Endometrial microvascular endothelial cells (primary cell): Measurements from ENCODE around the gene DLG2. TPM values are rescaled to one million over a fixed set of nuclear protein-coding genes. Genes with fewer than 3 reads are reported as not detected.
"Not testable (repeated sequence)": the region's sequence is repeated elsewhere in the genome, so short reads cannot be mapped to it uniquely, and the experiment has no call there.

Source experiments
- in situ Hi-C: cut with HindIII; loops from 2 replicates; pipeline ENCODE4 v1.10.0; 2017; ENCODE audit warnings: low sequenced_read_pairs, low pct_unique_long_range_greater_than_20kb; ENCODE audit errors: inconsistent ontology term
- total RNA-seq: library from RNA; depleted of rRNA; stranded (reverse); fragments of >200 nt; gene quantifications from one replicate; pipeline ENCODE4 v1.2.3, GENCODE V29; 2015; ENCODE audit errors: inconsistent ontology term

DLG2 gene
- total RNA-seq, 1 donor from 2014 or later, result not detected

- in situ Hi-C loops, result no loop called here
Observed at GRCh38 chr11:85391141-85391540, 236.0 kb downstream of the DLG2 start.

DNA sequence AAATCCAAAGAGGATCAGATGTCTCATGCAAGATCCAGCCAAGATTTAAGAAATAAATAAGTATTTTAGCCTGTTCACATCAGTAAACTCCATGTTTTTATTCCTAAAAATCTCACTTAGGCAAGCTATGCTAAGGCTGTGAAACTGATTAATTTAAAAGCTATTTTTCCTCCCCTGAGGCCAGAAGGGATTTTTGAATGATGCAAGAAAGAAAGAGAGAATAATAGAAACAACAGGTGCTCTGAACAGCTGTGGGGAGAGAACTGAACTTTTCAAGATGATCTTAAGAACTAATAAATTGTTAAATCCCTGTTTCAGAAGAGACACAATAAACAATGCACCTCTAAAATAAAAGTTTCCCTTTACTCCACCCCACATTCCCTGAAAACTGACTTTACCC lies 241.6 kb downstream of the DLG2 start:
- in situ Hi-C loops, result no loop called here

- in situ Hi-C loops, result no loop called here
Observed at GRCh38 chr11:85385111-85385510, 242.0 kb downstream of the DLG2 start.

GRCh38 chr11:85379066-85379465 lies 248.1 kb downstream of the DLG2 start:
- in situ Hi-C loops, result no loop called here

DNA sequence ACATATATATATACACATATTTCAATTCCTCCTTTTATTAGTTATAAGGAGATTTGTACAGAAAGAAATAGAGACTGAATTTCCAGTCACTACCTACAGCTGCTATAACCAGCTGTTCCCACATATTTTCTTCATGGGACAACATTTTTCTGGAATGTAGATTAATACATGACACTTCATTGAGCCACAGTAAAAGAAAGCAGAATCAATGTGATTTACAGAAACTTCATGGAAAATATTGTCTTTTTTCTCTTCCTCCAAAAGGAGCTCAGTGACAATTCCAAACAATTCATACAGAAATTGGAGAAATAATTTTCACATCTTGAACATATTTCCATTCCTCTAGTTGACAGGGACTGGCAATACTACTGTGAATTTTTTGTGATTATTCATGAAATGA lies 249.2 kb downstream of the DLG2 start:
- in situ Hi-C loops, result no loop called here

DNA sequence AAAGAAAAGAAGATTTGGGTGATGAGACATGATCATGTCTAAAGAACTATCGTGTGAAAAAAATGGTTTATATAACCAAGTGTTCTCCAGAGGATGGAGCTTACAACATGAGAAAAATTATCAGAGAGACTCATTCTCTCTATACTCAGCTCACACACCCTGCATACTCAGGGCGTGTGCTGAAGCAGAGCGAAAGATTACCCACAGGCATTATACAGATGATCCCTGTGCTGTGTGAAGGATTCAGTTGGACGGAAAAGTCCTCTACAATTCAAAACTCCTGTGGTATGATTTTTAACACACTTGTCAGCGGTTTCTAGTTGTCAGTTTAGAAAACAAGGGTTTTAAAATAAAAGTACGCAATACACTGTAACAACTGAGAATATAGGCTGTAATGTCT lies 267.3 kb downstream of the DLG2 start:
- in situ Hi-C loops, result no loop called here

- in situ Hi-C loops, result no loop called here
Observed at GRCh38 chr11:85355921-85356320, 271.2 kb downstream of the DLG2 start.

DNA sequence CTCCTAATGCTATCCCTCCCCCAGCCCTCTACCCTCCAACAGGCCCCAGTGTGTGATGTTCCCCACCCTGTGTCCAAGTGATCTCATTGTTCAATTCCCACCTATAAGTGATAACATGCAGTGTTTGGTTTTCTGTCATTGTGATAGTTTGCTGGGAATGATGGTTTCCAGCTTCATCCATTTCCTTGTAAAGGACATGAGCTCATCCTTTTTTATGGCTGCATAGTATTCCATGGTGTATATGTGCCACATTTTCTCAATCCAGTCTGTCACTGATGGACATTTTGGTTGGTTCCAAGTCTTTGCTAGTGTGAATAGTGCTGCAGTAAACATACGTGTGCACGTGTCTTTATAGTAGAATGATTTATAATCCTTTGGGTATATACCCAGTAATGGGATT lies 277.6 kb downstream of the DLG2 start:
- in situ Hi-C loops, result not testable (repeated sequence)

GRCh38 chr11:85348945-85349344 lies 278.2 kb downstream of the DLG2 start:
- in situ Hi-C loops, result no loop called here

GRCh38 chr11:85347291-85347690 lies 279.9 kb downstream of the DLG2 start:
- in situ Hi-C loops, result no loop called here

DNA sequence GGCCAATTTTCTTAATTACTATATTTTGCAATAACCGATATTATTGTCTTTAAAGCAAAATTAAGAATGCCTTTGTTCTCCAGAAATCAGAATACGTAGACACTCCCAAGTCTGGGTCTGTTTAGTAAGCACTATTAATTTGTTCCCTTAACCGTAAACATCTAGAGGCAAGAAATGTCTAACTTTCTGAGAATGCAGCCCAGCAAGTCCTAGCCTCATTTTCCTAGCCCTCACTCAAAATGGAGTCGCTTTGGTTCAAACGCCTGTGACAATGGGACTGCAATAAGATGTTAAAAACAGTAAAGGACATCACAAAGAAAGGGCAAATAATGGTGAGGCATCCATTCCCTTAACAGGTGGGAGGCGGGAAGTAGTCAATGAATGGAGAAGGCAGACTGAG lies 280.7 kb downstream of the DLG2 start:
- in situ Hi-C loops, result no loop called here

DNA sequence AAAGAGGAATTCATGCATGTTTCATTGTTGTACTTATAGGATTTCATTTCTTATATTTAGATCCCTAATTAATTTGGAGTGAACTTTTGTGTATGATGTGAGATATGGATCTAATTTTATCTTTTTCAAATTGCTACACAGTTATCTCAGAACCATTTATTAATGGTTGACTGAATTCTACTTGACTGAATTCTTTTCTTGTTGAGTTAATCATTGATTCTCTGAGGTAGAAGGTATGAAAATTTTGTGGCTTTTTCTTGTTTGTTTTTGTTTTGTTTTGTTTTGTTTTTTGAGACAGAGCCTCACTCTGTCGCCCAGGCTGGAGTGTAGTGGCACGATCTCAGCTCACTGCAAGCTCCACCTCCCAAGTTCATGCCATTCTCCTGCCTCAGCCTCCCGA lies 286.3 kb downstream of the DLG2 start:
- in situ Hi-C loops, result not testable (repeated sequence)

GRCh38 chr11:85318573-85318972 lies 308.6 kb downstream of the DLG2 start:
- in situ Hi-C loops, result no loop called here

DNA sequence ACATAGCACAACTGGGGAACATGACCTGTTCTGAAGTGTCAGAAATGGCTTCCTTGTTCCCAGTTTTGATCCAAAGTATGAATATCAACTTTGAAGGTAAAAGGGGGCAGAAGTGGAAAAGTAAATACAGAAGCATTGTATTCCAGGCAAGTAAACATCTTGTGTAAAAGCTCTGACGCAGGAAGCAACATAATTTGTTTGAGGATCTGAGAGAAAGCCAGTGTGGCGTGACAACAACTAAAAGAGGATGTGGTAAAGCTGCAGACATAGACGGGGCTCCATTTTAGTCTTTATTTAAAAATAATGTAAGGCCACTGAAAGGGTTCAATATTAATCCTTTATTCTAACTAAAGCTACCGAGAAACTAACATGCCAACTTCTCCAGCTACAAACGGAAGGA lies 310.2 kb downstream of the DLG2 start:
- in situ Hi-C loops, result no loop called here

- in situ Hi-C loops, result no loop called here
Observed at GRCh38 chr11:85313741-85314140, 313.4 kb downstream of the DLG2 start.

DNA sequence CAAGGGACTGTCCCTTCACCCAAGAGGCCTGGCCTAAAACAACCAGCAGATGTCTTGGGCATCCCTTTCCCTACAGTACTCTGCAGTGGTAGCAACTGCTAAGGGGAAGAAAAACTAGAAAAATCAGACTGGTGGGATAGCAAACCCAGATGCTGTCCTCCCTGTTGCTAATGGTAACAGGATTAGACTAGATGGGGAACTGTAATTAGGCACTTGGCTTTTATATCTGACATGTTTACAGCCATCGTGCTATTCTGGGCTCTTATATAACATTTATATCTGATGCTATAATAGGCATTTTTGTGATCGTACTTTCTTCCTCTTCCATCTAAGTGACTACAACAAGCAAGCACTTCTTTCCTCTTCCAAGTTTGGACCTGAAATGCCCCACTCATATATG lies 316.7 kb downstream of the DLG2 start:
- in situ Hi-C loops, result no loop called here

DNA sequence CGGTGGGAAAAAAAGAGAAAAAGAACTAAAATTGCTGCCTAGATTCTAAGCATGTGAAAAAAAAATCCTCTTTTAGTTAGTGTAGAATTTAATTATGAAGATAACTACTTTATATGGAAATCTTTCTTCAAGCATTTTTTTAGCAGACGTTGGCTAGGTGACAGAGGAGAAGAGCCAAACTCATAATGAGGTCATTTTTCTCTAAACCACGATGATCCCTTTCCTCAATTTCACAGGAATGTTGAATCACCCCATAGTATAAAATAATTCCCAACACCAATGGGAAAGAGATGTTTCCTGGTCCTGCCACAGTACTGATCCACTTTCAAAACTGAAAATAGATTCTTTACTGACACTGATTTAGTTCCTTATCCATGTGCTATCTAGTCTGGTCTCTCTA lies 319.8 kb downstream of the DLG2 start:
- in situ Hi-C loops, result no loop called here

GRCh38 chr11:85301895-85302678 lies 325.1 kb downstream of the DLG2 start:
- in situ Hi-C loops, result no loop called here

GRCh38 chr11:85299258-85299942 lies 327.7 kb downstream of the DLG2 start:
- in situ Hi-C loops, result no loop called here

- in situ Hi-C loops, result no loop called here
Observed at GRCh38 chr11:85295694-85296271, 331.4 kb downstream of the DLG2 start.
